HEK293 (cell line): ENCODE data around the gene RARS1.

Experiments used
- CTCF ChIA-PET: fragments of 350-600 bp; formaldehyde crosslinking; extraction: SDS; loops from one replicate; lab custom pipeline; 2021; ENCODE audit warnings: antibody characterized with exemption; lab: Yijun Ruan, JAX
- POLR2A ChIA-PET: fragments of 300-600 bp; formaldehyde crosslinking; extraction: SDS; loops from one replicate; lab custom pipeline; 2020; ENCODE audit warnings: antibody characterized with exemption, inconsistent platforms; lab: Yijun Ruan, JAX
- H3K27ac ChIP-seq: fragments of 200-500 bp; sonication (Bioruptor generic); 2 replicates; pipeline ENCODE4 v1.5.1; 2014; ENCODE audit warnings: low read depth, low read length, control low read depth, inconsistent platforms; ENCODE audit errors: extremely low read depth
- H3K36me3 ChIP-seq, 2 experiments: fragments of 200-500 bp in 1 of 2; sonication (Bioruptor generic) in 1 of 2; 1 replicate in 1 of 2; 2 replicates in 1 of 2; pipeline ENCODE4 v1.5.1; 2014 to 2017; ENCODE audit warnings: inconsistent platforms in 2 of 2, low read length in 2 of 2; ENCODE audit not compliant: control insufficient read depth in 2 of 2, insufficient read depth in 1 of 2
- H3K4me1 ChIP-seq: fragments of 200-500 bp; sonication (Bioruptor generic); 2 replicates; pipeline ENCODE4 v1.5.1; 2014; ENCODE audit warnings: mild to moderate bottlenecking, low read length, inconsistent platforms; ENCODE audit not compliant: control insufficient read depth, insufficient read depth
- H3K4me3 ChIP-seq: 2 replicates; pipeline ENCODE4 v1.5.1; 2011; ENCODE audit warnings: low read depth, mild to moderate bottlenecking, control low read depth, low read length, moderate library complexity
- H3K9me3 ChIP-seq: fragments of 200-500 bp; sonication (Bioruptor generic); 2 replicates; pipeline ENCODE4 v1.5.1; 2014; ENCODE audit warnings: low read depth, low read length, inconsistent platforms; ENCODE audit not compliant: control insufficient read depth, insufficient read depth
- HOXA7 ChIP-seq: sonication (generic); formaldehyde crosslinking; IDR thresholded peaks from 2 replicates; pipeline ENCODE4 v1.8.1; 2022; ENCODE audit warnings: missing genetic modification reagents, borderline replicate concordance
- KLF1 ChIP-seq: fragments of 450-650 bp; formaldehyde crosslinking; IDR thresholded peaks from 2 replicates; pipeline ENCODE4 v1.5.1; 2016; ENCODE audit warnings: missing biosample characterization, missing genetic modification characterization
- MYNN ChIP-seq: fragments of 450-650 bp; formaldehyde crosslinking; IDR thresholded peaks from 2 replicates; pipeline ENCODE4 v1.5.1; 2016; ENCODE audit warnings: missing biosample characterization, missing genetic modification characterization, borderline replicate concordance
- SP7 ChIP-seq: fragments of 450-650 bp; formaldehyde crosslinking; IDR thresholded peaks from 2 replicates; pipeline ENCODE4 v1.5.1; 2016; ENCODE audit warnings: missing biosample characterization, missing genetic modification characterization
- TCF7L2 ChIP-seq: IDR thresholded peaks from 2 replicates; pipeline ENCODE4 v1.6.1; 2011; ENCODE audit warnings: low read depth, mild to moderate bottlenecking, inconsistent platforms, low read length, moderate library complexity, borderline replicate concordance
- ZFHX2 ChIP-seq: fragments of 450-650 bp; formaldehyde crosslinking; conservative IDR thresholded peaks from 2 replicates; pipeline ENCODE4 v1.5.1; 2016; ENCODE audit warnings: missing biosample characterization, missing genetic modification characterization
- ZNF114 ChIP-seq: fragments of 450-650 bp; formaldehyde crosslinking; IDR thresholded peaks from 2 replicates; pipeline ENCODE4 v1.5.0; 2017; ENCODE audit warnings: missing biosample characterization, missing genetic modification characterization
- ZNF138 ChIP-seq: fragments of 450-650 bp; formaldehyde crosslinking; IDR thresholded peaks from 2 replicates; pipeline ENCODE4 v1.5.1; 2016; ENCODE audit warnings: missing biosample characterization, missing genetic modification characterization, borderline replicate concordance
- ZNF202 ChIP-seq: fragments of 450-650 bp; formaldehyde crosslinking; IDR thresholded peaks from 2 replicates; pipeline ENCODE4 v1.5.1; 2016; ENCODE audit warnings: missing biosample characterization, missing genetic modification characterization, borderline replicate concordance
- ZNF214 ChIP-seq: fragments of 450-650 bp; formaldehyde crosslinking; IDR thresholded peaks from 2 replicates; pipeline ENCODE4 v1.5.1; 2017; ENCODE audit warnings: missing biosample characterization, mild to moderate bottlenecking, missing genetic modification characterization, borderline replicate concordance
- ZNF302 ChIP-seq: fragments of 450-650 bp; formaldehyde crosslinking; IDR thresholded peaks from 2 replicates; pipeline ENCODE4 v1.5.1; 2016; ENCODE audit warnings: missing biosample characterization, missing genetic modification characterization, low read depth
- ZNF335 ChIP-seq: fragments of 450-650 bp; formaldehyde crosslinking; conservative IDR thresholded peaks from 2 replicates; pipeline ENCODE4 v1.5.1; 2016; ENCODE audit warnings: missing biosample characterization, missing genetic modification characterization
- ZNF341 ChIP-seq: fragments of 450-650 bp; formaldehyde crosslinking; IDR thresholded peaks from 2 replicates; pipeline ENCODE4; 2016; ENCODE audit warnings: low read depth, missing biosample characterization, missing genetic modification characterization
- ZNF394 ChIP-seq: fragments of 450-650 bp; formaldehyde crosslinking; IDR thresholded peaks from 2 replicates; pipeline ENCODE4 v1.5.1; 2016; ENCODE audit warnings: missing biosample characterization, missing genetic modification characterization, mild to moderate bottlenecking, moderate library complexity, borderline replicate concordance
- ZNF510 ChIP-seq: fragments of 450-650 bp; formaldehyde crosslinking; IDR thresholded peaks from 2 replicates; pipeline ENCODE4 v1.5.1; 2018; ENCODE audit warnings: mild to moderate bottlenecking, missing genetic modification characterization, missing biosample characterization; ENCODE audit not compliant: insufficient replicate concordance
- ZNF514 ChIP-seq: fragments of 450-650 bp; formaldehyde crosslinking; IDR thresholded peaks from 2 replicates; pipeline ENCODE4 v1.5.1; 2016; ENCODE audit warnings: missing biosample characterization, missing genetic modification characterization
- ZNF660 ChIP-seq: fragments of 450-650 bp; IDR thresholded peaks from 2 replicates; pipeline ENCODE4 v1.5.1; 2018; ENCODE audit warnings: missing biosample characterization, mild to moderate bottlenecking, missing genetic modification characterization
- ZNF670 ChIP-seq: fragments of 450-650 bp; formaldehyde crosslinking; IDR thresholded peaks from 2 replicates; pipeline ENCODE4 v1.5.1; 2016; ENCODE audit warnings: missing biosample characterization, missing genetic modification characterization, low read depth
- ZNF707 ChIP-seq: fragments of 450-650 bp; formaldehyde crosslinking; IDR thresholded peaks from 2 replicates; pipeline ENCODE4 v1.5.1; 2016; ENCODE audit warnings: missing biosample characterization, missing genetic modification characterization
- ZSCAN16 ChIP-seq: fragments of 450-650 bp; formaldehyde crosslinking; IDR thresholded peaks from 2 replicates; pipeline ENCODE4 v1.5.1; 2016; ENCODE audit warnings: missing biosample characterization, missing genetic modification characterization
- TF ChIP-seq, protein P1 (sequence below): fragments of 450-650 bp; formaldehyde crosslinking; conservative IDR thresholded peaks from 2 replicates; pipeline ENCODE4 v1.5.1; 2016; ENCODE audit warnings: low read depth, missing biosample characterization, missing genetic modification characterization
- TF ChIP-seq, protein P2 (sequence below): fragments of 450-650 bp; formaldehyde crosslinking; IDR thresholded peaks from 2 replicates; pipeline ENCODE4 v1.5.1; 2016; ENCODE audit warnings: missing biosample characterization, missing genetic modification characterization
- TF ChIP-seq, protein P3 (sequence below): fragments of 450-650 bp; formaldehyde crosslinking; optimal IDR thresholded peaks from 2 replicates; pipeline ENCODE3; 2016; ENCODE audit warnings: missing biosample characterization, mild to moderate bottlenecking, missing genetic modification characterization

RARS1 gene

DNA sequence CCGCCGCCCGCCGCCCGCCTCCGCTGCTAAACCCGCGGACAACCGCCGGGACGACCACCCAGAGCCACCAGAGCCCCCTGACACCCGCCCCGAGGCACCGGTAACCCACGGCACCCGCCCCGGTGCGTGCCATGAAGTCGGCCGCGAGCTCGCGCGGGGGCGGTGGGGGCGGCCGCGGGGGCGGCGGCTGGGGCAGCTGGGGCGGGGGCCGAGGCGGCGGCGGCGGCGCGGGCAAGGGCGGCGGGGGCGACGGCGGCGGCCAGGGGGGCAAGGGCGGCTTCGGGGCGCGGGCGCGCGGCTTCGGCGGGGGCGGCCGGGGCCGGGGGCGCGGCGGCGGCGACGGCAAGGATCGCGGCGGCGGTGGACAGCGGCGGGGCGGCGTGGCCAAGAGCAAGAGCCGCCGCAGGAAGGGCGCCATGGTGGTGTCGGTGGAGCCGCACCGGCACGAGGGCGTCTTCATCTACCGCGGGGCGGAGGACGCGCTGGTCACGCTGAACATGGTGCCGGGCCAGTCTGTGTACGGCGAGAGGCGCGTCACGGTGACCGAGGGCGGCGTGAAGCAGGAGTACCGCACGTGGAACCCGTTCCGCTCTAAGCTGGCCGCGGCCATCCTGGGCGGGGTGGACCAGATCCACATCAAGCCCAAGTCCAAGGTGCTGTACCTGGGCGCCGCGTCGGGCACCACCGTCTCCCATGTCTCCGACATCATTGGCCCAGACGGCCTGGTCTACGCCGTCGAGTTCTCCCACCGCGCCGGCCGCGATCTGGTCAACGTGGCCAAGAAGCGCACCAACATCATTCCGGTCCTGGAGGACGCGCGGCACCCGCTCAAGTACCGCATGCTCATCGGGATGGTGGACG lies 43.3 kb downstream of the RARS1 start:
- peak overlapping the region; percentile 39 for H3K4me3 ChIP-seq

DNA sequence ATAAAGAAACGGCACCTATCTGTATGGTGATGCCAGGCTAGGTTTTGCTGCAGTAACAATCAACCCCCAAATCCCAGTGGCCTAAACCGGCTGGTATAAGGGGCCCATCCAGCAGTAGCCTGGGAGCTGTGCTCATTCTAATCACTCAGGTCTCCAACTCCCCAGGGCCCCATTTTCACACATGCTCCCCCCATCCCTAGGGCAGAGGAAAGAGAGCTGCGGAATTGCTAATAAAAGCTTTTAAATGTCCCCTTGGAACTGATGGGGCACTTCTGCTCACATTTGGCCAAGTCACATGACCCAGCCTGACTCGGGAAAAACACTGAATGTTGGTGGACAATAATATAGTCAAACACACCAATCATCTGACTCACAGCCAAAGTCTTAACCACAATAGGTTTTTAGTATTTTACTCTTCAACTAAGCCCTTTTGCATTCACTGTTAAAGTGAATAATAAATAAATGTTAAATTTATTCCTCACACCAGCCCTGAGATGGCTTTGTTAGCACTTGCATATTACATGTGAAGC lies 44.4 kb downstream of the RARS1 start:
- TF ChIP-seq SP7 (tag by site-specific recombination) (no peak), ZNF302 (tag by site-specific recombination) (no peak), KLF1 (tag by site-specific recombination) (no peak), ZSCAN16 (tag by site-specific recombination) (no peak), ZNF510 (tag by site-specific recombination) (no peak), ZNF138 (tag by site-specific recombination) (no peak), ZNF660 (tag by site-specific recombination) (no peak), ZNF394 (tag by site-specific recombination) (no peak), TCF7L2 (no peak), ZNF335 (no peak), ZNF202 (tag by site-specific recombination) (no peak), ZNF214 (tag by site-specific recombination) (no peak), ZNF114 (no peak), MYNN (no peak), HOXA7 (CRISPR knock-in tag) (no peak), ZNF707 (tag by site-specific recombination) (no peak)
- ChIA-PET POLR2A (no interaction called here), CTCF (no interaction called here)
- Histone ChIP-seq H3K4me3 (no peak overlapping the region), H3K36me3 (no peaks in the 10 kb centered on the region), H3K4me1 (no peaks in the 10 kb centered on the region), H3K27ac (no peak overlapping the region), H3K9me3 (no peaks in the 10 kb centered on the region)

More for the DNA sequence above, 43.3 kb downstream of the RARS1 start:
- CTCF ChIA-PET: no interaction called here
- Histone ChIP-seq H3K4me1 (no peaks in the 10 kb centered on the region), H3K27ac (no peak overlapping the region), H3K36me3 (no peaks in the 10 kb centered on the region), H3K9me3 (no peaks in the 10 kb centered on the region)
- TF ChIP-seq, protein P1, sequence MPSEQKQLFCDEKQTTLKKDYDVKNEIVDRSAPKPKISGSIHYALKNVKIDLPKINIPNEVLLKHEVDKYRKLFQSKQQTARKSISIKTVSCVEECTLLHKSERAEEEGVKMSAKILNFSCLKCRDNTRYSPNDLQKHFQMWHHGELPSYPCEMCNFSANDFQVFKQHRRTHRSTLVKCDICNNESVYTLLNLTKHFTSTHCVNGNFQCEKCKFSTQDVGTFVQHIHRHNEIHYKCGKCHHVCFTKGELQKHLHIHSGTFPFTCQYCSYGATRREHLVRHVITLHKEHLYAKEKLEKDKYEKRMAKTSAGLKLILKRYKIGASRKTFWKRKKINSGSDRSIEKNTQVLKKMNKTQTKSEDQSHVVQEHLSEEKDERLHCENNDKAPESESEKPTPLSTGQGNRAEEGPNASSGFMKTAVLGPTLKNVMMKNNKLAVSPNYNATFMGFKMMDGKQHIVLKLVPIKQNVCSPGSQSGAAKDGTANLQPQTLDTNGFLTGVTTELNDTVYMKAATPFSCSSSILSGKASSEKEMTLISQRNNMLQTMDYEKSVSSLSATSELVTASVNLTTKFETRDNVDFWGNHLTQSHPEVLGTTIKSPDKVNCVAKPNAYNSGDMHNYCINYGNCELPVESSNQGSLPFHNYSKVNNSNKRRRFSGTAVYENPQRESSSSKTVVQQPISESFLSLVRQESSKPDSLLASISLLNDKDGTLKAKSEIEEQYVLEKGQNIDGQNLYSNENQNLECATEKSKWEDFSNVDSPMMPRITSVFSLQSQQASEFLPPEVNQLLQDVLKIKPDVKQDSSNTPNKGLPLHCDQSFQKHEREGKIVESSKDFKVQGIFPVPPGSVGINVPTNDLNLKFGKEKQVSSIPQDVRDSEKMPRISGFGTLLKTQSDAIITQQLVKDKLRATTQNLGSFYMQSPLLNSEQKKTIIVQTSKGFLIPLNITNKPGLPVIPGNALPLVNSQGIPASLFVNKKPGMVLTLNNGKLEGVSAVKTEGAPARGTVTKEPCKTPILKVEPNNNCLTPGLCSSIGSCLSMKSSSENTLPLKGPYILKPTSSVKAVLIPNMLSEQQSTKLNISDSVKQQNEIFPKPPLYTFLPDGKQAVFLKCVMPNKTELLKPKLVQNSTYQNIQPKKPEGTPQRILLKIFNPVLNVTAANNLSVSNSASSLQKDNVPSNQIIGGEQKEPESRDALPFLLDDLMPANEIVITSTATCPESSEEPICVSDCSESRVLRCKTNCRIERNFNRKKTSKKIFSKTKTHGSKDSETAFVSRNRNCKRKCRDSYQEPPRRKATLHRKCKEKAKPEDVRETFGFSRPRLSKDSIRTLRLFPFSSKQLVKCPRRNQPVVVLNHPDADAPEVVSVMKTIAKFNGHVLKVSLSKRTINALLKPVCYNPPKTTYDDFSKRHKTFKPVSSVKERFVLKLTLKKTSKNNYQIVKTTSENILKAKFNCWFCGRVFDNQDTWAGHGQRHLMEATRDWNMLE: no peak
- TF ChIP-seq ZNF335 (peak; percentile 2; the same call in 1 of the 2 replicates), ZNF514 (tag by site-specific recombination) (no peak), ZFHX2 (tag by site-specific recombination) (peak; percentile 22), ZNF670 (tag by site-specific recombination) (no peak), MYNN (no peak), KLF1 (tag by site-specific recombination) (0 out of 2 replicates have a peak, but pooled peaks have one; percentile 21), ZNF341 (tag by site-specific recombination) (peak; percentile 42; the same call in 1 of the 2 replicates), ZNF202 (tag by site-specific recombination) (0 out of 2 replicates have a peak, but pooled peaks have one; percentile 27)
- TF ChIP-seq, protein P2, sequence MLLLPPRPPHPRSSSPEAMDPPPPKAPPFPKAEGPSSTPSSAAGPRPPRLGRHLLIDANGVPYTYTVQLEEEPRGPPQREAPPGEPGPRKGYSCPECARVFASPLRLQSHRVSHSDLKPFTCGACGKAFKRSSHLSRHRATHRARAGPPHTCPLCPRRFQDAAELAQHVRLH (tag by site-specific recombination): no peak
- TF ChIP-seq, protein P3, sequence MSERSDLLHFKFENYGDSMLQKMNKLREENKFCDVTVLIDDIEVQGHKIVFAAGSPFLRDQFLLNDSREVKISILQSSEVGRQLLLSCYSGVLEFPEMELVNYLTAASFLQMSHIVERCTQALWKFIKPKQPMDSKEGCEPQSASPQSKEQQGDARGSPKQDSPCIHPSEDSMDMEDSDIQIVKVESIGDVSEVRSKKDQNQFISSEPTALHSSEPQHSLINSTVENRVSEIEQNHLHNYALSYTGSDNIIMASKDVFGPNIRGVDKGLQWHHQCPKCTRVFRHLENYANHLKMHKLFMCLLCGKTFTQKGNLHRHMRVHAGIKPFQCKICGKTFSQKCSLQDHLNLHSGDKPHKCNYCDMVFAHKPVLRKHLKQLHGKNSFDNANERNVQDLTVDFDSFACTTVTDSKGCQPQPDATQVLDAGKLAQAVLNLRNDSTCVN (tag by site-specific recombination): peak; percentile 30
- POLR2A ChIA-PET: no interaction called here
